Skeletal muscle tissue (tissue), 4 donors: ENCODE measurements around the gene PKIB. TPM values are rescaled to one million over a fixed set of nuclear protein-coding genes. Genes with fewer than 3 reads are reported as not detected.

Experiments
- H3K27ac ChIP-seq: one replicate; pipeline ENCODE4 v1.7.0; 2013; ENCODE audit warnings: mild to moderate bottlenecking, low read depth, low read length, inconsistent platforms
- H3K27me3 ChIP-seq, 3 donors: one replicate each; pipeline ENCODE4 v1.7.0; 2013; ENCODE audit warnings: low read length in 3 of 3; ENCODE audit not compliant: control insufficient read depth in 3 of 3, insufficient read depth in 3 of 3
- H3K36me3 ChIP-seq, 3 donors: one replicate each; pipeline ENCODE4 v1.7.0; 2013; ENCODE audit warnings: low read length in 3 of 3; ENCODE audit not compliant: control insufficient read depth in 3 of 3, insufficient read depth in 3 of 3
- H3K4me1 ChIP-seq, 3 donors: one replicate each; pipeline ENCODE4 v1.7.0; 2013; ENCODE audit warnings: low read length in 3 of 3, mild to moderate bottlenecking in 3 of 3; ENCODE audit not compliant: control insufficient read depth in 3 of 3, insufficient read depth in 3 of 3
- H3K4me3 ChIP-seq, 3 donors: one replicate each; pipeline ENCODE4 v1.7.0; 2013; ENCODE audit warnings: low read length in 3 of 3
- H3K9ac ChIP-seq, 3 donors: one replicate each; pipeline ENCODE4 v1.7.0; 2013; ENCODE audit warnings: low read length in 3 of 3, mild to moderate bottlenecking in 3 of 3, moderate library complexity in 2 of 3, low read depth in 1 of 3
- H3K9me3 ChIP-seq, 3 donors: one replicate each; pipeline ENCODE4 v1.7.0; 2013; ENCODE audit warnings: low read length in 3 of 3; ENCODE audit not compliant: control insufficient read depth in 3 of 3
- total RNA-seq: library from RNA; depleted of rRNA; stranded (reverse); fragments of >200 nt; gene quantifications from one replicate; pipeline ENCODE4 v1.2.3, GENCODE V29; 2014
- donor health status: Osteomylitis.

The PKIB gene
- total RNA-seq, 1 donor from 2014 or later, result not detected

GRCh38 chr6:122676688-122677087 lies 66.5 kb downstream of the PKIB start:
- H3K9me3 ChIP-seq, result no peaks in the 10 kb centered on the region
- H3K36me3 ChIP-seq, result no peaks in the 10 kb centered on the region
- H3K27ac ChIP-seq, result no peak overlapping the region
- no peaks in the 10 kb centered on the region for H3K4me1 ChIP-seq
- H3K27me3 ChIP-seq, result no peaks in the 10 kb centered on the region
- H3K9ac ChIP-seq, result no peak overlapping the region
- no peak overlapping the region for H3K4me3 ChIP-seq

DNA sequence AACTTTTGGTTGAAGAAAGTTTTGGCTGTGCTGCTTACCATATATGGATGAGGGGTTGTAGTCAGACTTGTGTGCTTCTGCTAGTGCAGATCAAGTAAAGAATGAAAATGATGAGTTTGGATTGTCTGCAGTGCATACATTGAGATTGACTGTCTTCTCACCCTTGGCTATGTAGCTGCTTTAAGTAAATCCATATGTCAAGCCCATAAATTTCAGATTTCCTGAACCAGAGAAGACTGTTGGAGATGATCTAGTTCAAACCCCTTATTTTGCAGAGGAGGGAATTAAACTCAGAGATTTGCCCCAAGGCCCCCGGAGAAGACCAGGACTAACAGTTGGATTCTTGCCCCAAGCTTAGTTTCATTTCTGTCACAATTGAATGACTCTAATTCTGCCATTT lies 67.2 kb downstream of the PKIB start:
- Histone ChIP-seq H3K9me3 (no peaks in the 10 kb centered on the region), H3K9ac (no peak overlapping the region), H3K36me3 (no peaks in the 10 kb centered on the region), H3K27ac (no peak overlapping the region), H3K27me3 (no peaks in the 10 kb centered on the region), H3K4me1 (no peaks in the 10 kb centered on the region), H3K4me3 (no peak overlapping the region)

DNA sequence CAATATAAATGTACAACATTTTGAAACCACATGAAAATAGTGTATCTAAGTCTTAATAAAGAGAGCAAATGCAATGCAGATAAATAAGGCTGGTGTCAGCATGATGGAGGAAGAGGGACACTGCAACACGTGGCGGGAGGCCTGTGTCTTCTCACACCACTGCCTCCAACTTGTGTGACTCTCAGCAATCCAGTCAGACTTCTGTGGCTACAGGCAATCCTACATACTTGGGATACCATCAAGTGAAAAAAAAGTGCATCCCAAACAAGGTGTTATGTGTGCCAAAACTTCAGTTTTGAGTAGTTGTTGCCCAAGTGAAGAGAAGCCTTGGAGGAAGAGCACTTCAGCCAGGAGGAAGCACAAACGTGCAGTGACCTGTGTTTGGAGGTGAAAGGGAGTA lies 68.6 kb downstream of the PKIB start:
- H3K27me3 ChIP-seq, result no peaks in the 10 kb centered on the region
- H3K27ac ChIP-seq, result no peak overlapping the region
- no peaks in the 10 kb centered on the region for H3K9me3 ChIP-seq
- H3K4me3 ChIP-seq, result no peak overlapping the region
- H3K36me3 ChIP-seq, result no peaks in the 10 kb centered on the region
- H3K4me1 ChIP-seq, result no peaks in the 10 kb centered on the region
- H3K9ac ChIP-seq, result no peak overlapping the region

GRCh38 chr6:122681705-122682104 lies 71.5 kb downstream of the PKIB start:
- H3K4me1 ChIP-seq, result no peaks in the 10 kb centered on the region
- no peak overlapping the region for H3K9ac ChIP-seq
- no peaks in the 10 kb centered on the region for H3K9me3 ChIP-seq
- no peaks in the 10 kb centered on the region for H3K36me3 ChIP-seq
- no peak overlapping the region for H3K27ac ChIP-seq
- no peak overlapping the region for H3K4me3 ChIP-seq
- no peaks in the 10 kb centered on the region for H3K27me3 ChIP-seq

GRCh38 chr6:122683989-122684651 lies 73.9 kb downstream of the PKIB start:
- H3K4me1 ChIP-seq, result no peaks in the 10 kb centered on the region
- no peaks in the 10 kb centered on the region for H3K36me3 ChIP-seq
- H3K4me3 ChIP-seq, result no peak overlapping the region
- H3K27me3 ChIP-seq, result no peaks in the 10 kb centered on the region
- no peak overlapping the region for H3K27ac ChIP-seq
- no peaks in the 10 kb centered on the region for H3K9me3 ChIP-seq
- no peak overlapping the region for H3K9ac ChIP-seq

DNA sequence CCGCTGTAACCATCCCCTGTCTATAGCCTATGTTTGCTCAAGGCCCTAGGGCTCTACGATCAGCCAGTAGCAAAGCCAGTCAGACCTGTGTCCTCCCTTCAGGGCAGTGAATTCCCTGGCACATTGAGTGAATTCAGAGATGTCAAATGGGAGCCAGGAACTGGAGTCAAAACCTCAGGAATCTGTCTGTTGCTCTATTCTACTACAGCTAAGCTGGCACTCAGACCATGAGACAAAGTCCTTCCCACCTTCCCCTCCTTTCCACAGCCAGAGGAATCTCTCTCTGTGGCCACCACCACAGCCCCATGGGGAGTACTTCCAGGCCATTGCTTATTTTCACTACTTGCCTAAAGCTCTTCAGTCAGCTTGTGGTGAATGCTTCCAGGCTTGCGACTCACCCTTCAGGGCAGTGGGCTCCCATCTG lies 82.0 kb downstream of the PKIB start:
- Histone ChIP-seq H3K4me1 (no peaks in the 10 kb centered on the region), H3K27me3 (no peaks in the 10 kb centered on the region), H3K27ac (no peak overlapping the region), H3K4me3 (no peak overlapping the region), H3K9me3 (no peaks in the 10 kb centered on the region), H3K9ac (no peak overlapping the region), H3K36me3 (no peaks in the 10 kb centered on the region)

- Histone ChIP-seq H3K9me3 (no peaks in the 10 kb centered on the region), H3K4me3 (no peak overlapping the region), H3K27me3 (no peaks in the 10 kb centered on the region)
Observed at GRCh38 chr6:122692807-122693580, 82.8 kb downstream of the PKIB start.

GRCh38 chr6:122694075-122694474 lies 83.9 kb downstream of the PKIB start:
- Histone ChIP-seq H3K27ac (no peak overlapping the region), H3K27me3 (no peaks in the 10 kb centered on the region), H3K9ac (no peak overlapping the region), H3K36me3 (no peaks in the 10 kb centered on the region), H3K4me1 (no peaks in the 10 kb centered on the region), H3K9me3 (no peaks in the 10 kb centered on the region), H3K4me3 (no peak overlapping the region)

More at GRCh38 chr6:122692807-122693580, 82.8 kb downstream of the PKIB start:
- Histone ChIP-seq H3K4me1 (no peaks in the 10 kb centered on the region), H3K27ac (no peak overlapping the region), H3K36me3 (no peaks in the 10 kb centered on the region), H3K9ac (no peak overlapping the region)

DNA sequence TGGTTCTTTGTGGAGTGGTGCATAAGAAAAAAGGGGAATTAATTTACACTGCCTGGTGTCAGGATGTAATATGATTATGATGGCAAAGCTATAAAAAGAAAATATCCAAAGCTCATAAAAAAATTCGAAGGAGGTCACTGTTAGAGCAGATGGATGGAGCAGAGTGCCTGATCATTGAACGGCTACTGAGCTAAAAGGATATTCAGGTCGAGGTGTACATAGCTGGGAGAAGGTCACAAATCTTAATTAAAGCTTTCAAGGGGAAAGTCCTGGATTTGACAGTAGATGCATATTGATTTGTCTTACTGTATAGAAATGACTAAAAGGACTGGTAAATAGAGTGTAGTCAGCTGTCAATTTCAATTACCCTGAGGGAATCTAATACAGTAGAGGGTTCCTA lies 84.4 kb downstream of the PKIB start:
- Histone ChIP-seq H3K4me1 (no peaks in the 10 kb centered on the region), H3K4me3 (no peak overlapping the region), H3K27me3 (no peaks in the 10 kb centered on the region), H3K36me3 (no peaks in the 10 kb centered on the region), H3K27ac (no peak overlapping the region), H3K9me3 (no peaks in the 10 kb centered on the region), H3K9ac (no peak overlapping the region)

GRCh38 chr6:122695188-122695587 lies 85.0 kb downstream of the PKIB start:
- Histone ChIP-seq H3K27ac (no peak overlapping the region), H3K27me3 (no peaks in the 10 kb centered on the region), H3K9me3 (no peaks in the 10 kb centered on the region), H3K4me3 (no peak overlapping the region), H3K36me3 (no peaks in the 10 kb centered on the region), H3K9ac (no peak overlapping the region), H3K4me1 (no peaks in the 10 kb centered on the region)
